Stimulated activated CD4-positive, alpha-beta T cell treated with anti-CD3 and anti-CD28 coated beads, Interleukin-12 subunit alpha, Interleukin-12 subunit beta, amount 100 ng/mL, for 48 hours (primary cell): Measurements from ENCODE around the gene GPT2.
A peak's percentile ranks its signal among the peaks of the same experiment; 100 is the strongest.

Experiments used
- DNase-seq, 3 donors: peaks; one replicate each; pipeline ENCODE4 v3.0.0-alpha.2; 2020; ENCODE audit warnings: low read depth in 2 of 3, low spot score in 1 of 3

Gene GPT2

DNA sequence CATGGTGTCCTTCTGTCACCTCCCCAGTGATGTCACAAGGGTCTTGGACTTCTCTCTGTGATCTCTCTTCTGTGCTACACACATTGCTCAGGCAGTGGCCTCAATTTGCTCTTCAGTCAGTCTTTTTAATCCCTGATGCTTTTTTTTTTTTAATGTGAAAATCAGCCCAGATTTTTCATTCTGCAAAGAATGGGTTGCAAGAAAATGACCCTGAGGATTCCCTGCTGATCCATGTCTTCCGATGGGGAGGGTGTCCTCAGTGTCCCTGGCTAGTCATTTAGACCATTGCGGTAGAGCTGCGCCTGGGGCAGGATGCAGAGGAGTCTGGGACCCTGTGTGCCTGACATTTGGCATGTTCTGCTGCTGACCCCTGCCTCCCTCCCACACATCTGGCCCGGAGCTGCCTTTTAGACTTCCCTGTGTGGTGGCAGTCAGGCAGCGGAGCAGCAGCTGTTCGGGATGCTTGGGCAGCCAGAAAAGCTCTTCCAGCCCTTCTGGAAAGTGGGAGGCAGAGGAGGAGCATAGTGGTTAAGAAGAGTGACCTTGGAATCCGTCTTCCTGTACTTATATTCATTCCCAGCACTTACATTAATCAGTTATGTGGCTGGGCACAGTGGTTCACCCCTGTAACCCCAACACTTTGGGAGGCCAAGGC, 12.3 kb downstream of the GPT2 start:
- no peak for DNase-seq

DNA sequence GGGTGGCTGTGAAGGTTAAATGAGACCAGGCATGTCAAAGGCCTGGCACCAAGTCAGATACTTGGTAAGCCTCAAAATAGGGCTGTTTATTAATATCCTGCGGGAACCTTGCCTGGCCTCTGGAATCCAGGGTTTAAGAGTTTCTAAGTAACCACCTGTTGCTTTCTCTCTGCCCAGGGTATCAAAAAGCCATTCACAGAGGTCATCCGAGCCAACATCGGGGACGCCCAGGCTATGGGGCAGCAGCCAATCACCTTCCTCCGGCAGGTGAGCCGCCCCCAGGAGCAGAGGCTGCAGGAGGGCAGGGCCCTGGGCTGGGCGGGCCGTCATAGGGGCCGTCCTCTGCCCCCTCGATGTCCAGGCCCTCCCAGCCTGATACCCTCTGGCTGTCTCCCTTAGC, 13.3 kb downstream of the GPT2 start:
- DNase-seq = no peak

DNA sequence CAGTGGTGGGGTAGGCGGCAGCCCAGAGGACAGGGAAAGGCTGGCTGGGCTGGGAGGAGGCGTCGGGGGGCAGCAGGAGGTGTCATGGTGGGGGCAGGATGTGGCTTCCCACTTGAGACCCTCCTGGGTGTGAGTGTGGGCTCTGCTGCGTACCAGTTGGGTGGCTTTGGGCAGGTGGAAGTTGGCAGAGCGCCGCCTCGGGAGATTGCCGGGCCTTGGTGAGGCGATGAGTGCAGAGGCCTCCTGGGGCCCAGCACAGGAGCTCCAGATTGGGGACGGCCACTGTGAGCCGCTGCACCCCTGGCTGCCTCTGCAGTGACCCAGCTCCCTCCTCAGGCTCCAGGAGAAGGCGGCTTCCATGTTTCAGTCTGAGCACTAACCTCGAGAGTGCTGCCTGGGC, 13.8 kb downstream of the GPT2 start:
- no peak for DNase-seq

DNA sequence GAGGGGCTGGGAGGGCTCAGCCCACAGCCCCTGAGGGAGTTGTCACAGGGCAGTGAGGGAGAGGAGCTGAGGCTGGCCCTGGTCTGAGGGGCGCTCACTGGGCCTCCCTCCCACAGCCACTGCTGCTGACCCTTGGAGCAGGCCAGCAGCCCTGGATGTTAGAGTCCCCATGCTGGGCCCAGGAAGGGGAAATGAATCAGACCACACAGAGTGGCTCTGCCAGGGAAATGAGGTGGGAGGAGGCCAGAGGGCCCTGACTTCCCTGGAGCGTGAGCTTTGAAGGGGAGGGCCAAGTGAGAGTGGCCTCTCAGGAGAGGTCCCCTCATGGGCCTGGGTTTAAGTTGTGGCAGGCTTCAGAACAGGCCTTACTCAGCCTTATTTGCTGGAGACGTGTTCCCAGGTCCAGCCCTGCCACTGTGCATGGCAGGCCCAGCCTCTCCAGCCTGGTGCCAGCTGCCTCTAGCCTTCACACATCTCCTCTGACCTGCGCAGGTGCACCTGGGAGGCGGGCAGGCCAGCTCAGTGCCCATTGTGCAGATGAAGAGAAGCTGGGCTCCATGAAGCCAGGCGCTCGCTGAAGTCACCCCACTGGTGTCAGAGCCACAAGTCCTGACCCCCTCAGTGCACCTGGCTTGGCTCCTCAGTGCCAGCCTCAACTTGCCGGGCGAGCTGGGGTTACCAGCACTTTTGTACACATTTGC, 15.4 kb downstream of the GPT2 start:
- DNase-seq = no peak

DNA sequence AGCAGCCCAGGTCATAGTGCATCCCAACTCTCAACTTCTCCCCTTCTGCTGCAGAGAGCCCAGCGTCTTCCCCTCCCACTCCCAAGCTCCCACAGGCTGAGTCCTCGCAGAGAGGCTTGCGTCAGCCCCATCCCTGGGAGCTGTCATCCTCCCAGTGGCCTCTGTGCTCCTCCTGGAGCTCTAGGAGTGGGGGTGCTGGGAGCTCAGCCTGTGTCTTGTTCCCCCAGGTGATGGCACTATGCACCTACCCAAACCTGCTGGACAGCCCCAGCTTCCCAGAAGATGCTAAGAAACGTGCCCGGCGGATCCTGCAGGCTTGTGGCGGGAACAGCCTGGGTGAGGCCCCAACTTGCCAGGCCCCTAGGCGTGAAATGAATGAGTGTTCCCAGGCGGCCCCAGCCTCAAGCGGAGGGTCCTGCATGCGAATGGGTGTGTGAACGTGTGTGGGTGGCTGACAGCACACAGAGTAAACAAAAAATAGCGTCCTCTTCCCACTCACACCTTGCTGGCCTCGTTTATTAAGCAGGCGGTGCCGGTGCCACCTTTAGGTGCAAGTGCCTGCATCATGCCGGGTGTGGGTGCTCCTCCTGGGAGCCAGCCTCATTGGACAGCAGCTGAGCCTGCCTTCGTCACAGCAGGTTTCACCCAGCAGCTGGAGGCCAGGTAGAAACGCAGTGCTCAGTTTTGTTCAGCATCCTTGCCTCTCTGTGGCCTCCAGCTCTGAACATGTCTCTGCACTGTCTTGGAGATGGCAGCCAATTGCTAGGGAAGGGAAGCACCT, 16.5 kb downstream of the GPT2 start:
- DNase-seq = no peak

DNA sequence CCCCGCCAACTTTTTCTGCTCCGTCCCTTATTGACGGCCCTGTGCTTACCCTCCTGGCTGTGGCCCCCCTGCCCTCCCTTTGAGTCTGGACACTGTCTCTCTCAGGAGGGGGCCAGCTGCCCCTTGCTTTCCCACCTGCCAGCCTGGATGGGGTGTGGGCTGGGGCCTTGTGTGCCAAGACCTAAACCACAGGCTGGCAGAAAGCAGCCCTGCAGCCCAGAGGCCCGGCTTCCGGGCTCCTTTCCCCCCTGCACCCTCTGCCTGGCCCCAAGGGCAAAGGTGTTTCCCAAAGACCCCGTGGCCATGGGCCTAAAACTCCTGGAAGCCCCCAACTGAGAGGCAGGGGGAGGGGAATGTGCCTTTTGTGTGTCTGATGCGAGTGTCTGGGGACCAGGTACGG, 17.5 kb downstream of the GPT2 start:
- no peak for DNase-seq

DNA sequence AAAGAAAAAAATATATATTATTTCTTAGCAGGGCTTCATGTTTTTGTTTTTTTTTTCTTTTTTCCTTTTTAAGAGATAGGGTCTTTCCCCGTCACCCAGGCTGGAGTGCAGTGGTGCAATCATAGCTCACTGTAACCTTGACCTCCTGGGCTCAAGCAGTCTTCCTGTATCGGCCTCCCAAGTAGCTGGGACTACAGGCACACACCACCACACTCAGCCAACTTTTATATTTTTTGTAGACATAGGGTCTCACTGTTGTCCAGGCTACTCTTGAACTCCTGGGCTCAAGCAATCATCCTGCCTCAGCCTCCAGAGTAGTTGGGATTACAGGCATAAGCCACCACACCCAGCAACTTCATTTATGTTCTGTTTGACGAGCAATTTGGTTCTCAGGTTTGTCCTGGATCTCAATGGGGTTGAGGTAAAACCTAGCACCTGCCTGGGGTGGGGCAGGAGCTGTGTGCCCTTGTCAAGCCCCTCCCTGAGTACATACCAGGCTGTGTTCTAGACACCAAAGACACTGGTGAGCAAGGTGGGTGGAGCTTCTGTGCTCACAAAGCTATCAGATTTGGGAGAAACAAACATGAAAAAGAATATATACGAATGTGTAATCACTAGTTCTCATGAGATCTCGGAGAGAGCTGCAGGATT, 19.2 kb downstream of the GPT2 start:
- no peak for DNase-seq

DNA sequence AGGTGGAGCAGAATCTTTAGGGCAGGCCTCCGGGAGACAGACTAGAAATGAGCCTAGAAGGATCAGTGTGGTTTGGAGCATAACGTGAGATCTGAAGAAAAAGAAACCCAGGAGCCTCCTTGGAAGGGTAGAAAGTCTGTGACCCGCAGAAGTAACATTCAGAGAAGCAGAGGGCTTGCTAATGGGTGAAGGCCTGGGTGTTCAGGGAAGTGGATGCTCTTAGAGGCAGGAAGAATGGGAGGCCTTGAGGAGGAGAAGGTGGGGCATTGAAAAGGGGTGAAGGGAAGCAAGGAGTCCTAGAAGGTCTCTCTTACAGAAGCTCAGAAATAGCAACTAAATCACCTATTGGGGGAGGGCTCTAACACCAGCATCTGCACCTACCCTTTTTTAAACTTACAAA, 20.3 kb downstream of the GPT2 start:
- DNase-seq = no peak

DNA sequence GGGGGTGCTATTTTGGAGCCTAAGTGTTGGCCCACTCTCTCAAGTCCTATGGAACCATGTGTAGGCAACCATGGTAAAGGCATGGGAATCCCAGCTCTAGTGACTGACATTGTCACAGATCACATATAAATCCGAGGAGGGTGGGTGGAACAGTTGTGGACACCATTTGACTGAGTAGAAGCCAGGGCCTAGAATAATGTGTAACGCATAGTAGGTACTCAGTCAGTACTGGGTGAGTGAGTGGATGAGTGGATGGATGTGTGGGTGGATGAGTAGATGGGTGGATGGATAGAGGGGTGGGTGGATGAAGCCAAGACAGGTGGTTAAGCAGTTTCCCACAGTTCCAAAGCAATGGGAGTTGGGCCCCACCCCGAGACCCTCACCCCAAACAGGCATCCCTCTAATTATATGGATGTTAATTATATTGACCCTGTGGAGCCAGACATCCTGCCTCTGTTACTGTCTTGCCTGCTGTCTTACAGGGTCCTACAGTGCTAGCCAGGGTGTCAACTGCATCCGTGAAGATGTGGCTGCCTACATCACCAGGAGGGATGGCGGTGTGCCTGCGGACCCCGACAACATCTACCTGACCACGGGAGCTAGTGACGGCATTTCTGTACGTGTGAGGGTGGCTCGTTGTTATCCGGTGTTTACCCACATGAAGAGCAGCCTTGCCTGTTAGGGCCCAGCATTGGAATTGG, 22.3 kb downstream of the GPT2 start:
- DNase-seq = no peak

DNA sequence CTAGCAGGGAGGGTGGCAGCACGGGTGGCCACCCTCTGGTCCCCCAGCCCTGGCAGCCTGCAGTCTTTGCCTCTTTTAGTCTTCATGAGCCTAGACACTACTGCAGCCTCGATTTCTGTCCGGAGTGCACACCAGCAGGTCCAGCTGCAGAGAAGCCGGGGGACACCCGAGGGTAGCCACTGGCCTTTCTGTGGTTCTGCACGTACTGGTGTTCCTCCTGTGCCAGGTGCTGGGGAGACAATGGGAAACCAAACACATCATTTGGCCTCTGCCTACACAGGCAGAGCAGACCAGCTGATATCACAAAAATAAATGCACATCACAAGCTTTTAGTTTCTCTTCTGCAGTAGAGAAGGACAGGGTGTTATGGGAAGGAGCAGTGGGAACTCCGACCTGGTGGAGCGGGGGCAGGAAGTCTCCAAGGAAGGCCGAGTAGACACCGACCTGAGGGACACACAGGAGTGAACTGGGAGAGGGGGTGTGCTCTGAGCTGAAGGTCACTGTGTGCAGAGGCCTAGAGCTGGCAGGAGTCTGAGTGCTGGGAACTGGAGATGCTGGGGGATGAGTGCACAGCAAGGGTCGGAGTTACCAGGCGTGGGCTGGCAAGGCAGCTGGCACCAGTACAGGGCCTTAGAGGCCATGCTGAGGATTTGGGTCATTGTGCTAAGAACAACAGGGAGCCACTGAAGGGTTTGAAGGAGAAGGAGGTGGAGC, 23.1 kb downstream of the GPT2 start:
- no peak for DNase-seq

DNA sequence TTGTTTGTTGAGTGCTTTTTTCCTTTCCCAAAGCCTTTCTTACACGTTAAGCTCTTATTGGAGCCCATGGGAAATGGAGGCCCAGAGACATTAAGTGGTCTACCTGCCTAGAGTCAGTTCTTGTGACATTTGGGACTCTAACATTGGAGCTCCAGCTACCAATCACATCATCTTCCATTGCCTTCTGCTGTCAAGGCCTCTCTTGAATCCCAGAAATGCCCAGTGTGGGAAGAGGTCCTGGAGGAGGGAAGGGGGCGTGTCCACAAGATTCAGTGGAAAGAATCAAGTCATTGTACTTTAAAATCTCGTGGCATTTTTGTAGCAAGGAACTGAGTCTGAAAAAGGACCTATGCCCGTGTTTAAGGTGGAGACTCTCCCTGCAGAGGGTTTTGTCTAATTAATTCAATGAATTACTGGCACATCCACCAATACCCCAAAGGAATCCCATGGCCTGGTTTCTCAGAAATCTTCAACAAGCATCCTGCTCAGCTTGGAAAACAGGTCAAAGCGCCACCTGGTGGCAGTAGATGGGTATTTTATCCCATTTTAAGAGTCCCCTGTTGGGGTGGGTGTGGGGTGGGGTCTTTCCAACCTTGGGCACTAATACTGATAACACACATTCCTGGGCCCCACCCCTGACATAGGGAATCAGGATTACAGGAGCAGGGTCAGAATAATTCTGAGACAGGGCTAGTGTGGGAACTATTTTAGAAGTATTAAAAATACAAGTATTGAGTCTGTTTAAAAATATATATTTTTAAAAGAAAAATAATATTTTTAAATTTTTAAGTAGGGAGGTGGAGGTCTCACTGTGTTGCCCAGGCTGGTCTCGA, 24.6 kb downstream of the GPT2 start:
- DNase-seq = peak; percentile 44 to 58 (median 45)

DNA sequence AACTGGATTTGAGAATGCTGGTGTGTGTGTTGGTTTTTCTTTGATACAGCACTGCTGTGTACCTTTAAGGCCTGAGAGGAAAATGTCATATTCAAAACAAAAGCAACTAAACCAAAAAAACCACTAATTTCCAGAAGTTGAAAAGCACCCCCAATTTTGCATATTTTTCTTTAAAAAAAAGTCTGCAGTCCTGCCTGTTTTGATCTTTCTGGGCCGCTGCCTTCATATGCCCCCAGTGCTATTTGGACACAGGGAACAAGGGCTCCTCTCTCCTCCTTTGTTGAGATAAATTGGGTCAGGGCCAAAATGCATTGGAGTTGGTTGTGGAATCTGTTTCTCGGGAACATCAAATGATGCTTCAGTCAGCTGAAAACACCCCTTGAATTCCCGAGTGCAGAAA, 26.9 kb downstream of the GPT2 start:
- no peak for DNase-seq

DNA sequence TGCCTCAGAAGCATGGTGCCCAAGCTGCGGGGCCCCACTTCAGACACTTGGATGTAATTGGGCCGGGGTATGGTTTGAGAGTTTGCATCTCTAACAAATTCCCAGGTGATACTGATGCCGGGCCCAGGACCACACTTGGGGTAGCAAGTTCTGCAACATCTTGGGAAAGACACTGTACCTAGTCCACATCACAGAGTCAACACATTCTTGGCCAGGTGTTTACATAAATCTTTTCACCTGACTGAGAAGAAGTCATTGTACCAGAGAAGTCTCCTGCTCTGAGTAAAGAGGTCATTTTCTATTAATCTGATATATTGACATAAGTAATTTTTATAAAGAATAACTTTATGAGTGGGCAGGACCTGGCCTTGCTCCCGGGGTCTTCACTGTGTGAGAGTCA, 27.5 kb downstream of the GPT2 start:
- no peak for DNase-seq

DNA sequence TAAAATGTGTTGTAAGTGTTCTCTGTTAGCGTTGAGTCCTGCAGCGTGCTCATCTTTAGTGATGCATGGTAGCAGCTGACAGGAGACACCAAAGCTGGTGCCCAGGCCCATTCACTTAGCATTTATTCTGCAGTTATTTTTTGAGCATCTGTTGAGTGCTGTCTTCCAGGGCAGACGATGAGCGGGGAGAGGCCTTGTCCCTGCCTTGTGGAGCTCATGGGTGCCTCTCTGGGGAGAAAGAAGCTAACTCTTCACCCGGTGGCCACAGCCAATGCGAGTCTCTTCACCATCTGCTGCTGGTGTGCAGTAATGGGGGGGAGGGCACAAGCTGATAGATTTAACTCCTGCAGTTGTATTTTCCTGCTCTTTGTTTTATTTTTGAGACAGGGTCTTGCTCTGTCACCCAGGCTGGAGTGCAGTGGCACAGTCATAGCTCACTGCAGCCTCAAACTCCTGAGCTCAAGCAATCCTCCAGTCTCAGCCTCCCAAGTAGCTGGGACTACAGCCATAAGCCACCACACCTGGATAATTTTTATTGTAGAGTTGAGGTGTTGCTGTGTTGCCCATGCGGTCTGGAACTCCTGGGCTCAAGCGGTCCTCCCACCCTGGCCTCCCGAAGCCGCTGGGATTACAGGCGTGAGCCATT, 30.5 kb downstream of the GPT2 start:
- DNase-seq = no peak

DNA sequence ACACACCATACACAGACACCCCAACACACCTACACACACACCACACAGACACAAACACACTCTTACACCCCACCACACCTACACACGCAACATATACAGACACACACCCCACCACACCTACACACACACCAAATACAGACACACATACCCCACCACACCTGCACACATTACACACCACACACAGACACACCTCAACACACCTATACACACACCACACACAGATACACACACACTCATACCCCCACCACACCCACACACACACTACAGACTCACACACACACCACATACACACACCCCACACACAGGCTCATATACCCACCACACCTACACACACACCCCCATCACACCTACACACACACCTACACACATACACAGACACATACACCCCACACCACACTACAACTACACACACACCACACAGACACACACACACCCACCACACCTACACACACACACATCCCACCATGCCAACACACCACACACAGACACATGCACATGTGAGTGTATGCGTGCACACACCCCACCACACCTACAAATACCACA, 31.4 kb downstream of the GPT2 start:
- no peak for DNase-seq

DNA sequence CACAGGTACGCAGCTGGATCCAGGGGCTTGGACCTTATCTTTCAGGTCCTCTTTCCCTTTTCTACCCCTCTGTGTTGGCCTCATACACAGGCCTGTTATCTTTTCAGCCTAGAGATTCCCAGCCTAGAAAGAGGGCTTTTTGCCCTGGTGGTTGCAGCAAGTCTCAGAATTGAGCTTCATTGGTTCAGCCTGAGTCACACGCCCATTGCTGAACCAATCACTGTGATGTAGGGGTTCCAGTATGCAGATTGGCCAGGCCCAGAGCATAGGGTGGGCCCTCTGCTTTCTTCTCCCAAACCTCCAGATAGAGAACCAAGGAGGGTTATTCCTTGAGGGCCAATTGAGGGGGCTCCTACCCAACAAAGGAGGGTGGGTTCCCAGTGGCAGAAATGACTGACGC, 32.8 kb downstream of the GPT2 start:
- DNase-seq = no peak

DNA sequence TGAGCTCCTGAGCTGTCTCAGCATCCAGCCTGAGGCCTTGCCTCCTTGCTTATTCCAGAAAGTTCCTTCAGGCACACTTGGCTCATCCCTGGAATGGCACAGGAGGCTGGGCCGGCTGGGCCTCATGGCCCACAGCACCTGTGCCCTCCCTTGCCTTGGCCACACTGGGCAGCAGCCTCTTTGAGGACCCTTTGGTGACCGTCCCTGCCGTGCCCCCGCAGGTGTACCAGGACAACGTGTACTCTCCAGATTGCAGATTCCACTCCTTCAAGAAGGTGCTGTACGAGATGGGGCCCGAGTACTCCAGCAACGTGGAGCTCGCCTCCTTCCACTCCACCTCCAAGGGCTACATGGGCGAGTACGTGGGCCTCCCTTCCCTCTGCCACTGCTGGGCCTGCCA, 34.2 kb downstream of the GPT2 start:
- DNase-seq = no peak

DNA sequence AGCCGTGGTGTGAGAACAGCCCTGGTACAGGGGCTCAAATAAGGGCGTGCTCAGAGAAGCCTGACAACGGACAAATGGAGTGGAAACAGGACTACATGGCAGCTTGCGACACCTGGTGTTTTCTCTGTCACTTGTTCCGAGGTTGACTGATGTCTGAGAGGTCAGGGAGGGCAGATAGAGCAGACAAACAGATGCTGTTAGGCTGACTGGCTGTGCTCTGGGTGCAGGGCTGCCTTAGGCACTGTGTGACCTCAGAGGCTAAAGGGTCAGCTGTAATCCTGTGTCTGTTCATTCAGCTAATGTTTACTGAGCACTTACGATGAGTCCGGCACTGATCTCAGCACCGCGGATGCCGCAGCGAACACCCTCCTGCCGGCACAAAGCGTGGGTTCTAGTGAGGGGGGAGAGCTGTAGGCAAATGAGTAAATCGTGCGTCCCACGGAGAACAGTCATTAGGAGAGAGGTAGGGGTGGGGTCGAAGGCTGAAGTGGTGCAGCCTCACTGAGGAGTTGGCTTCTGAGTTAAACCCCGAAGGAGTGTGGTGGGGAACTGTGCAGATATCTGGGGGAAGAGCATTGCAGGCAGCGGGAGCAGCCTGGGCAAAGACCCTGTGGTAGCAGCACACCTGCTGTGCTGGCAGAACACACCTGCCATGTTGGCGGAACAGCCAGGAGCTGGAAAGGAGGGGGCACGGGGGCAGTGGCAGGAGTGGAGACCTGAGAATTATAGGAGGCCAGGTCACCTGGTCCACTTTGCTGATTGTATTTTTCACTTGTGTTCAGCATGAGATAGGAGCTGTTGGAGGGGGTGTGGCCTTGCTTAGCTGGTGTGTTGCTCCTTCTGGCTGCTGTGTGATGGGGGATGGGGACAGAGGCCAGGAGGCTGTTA, 35.0 kb downstream of the GPT2 start:
- DNase-seq = no peak
